ENCODE results near the gene TMEM8B. TPM values are rescaled to one million over a fixed set of nuclear protein-coding genes. Genes with fewer than 3 reads are reported as not detected.
A peak's percentile ranks its signal among the peaks of the same experiment; 100 is the strongest.

Gene TMEM8B
- total and polyA plus RNA-seq, 2 of the 8 experiments (the other 6 are each of a cell fraction or from before 2014, with no cell fraction given): 7.5 to 10.4 TPM

DNA sequence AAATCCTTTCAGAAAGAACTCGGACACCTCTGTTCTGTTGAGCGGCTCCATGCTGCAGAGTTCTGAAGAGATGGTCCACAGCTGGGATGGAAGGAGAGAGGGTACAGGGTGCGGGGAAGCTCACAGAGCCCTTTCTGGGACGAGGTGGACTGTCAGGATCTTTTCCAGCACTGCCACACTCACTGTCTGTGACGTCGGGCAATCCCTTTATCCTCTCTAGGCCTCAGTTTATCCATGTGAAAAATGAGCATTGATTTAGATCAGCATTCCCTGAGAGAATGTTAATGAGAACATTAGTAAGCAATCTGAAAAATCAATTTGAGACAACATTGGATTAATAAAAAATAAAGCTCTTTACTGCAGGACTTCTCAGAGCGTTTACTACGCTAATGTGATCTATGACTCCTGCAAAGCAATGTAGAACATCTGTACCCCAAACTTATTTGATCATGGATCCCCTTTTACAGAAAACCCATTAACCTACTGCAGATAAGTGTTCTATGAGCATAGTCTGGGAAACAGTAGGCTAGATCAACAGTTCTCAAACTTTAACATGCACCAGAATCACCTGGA lies 41.4 kb downstream of the TMEM8B start, which contains the start of gene OR13J1:
Gene OR13J1, minus strand, starts transcription at position 51 of the 573 bp plus-strand sequence. Its CDS starts 0 bp downstream, at position 51.
- POLR2A ChIA-PET (ENCODE audit: partially characterized antibody): interaction anchor here (0.7 to 2.9 kb wide), 3 partner anchors 9 to 266 kb away, joined by 3 to 14 read pairs (median 5); no protein-coding TSS in a partner anchor

More for the DNA sequence above, 41.4 kb downstream of the TMEM8B start, which contains the start of gene OR13J1:
- H3K18ac ChIP-seq (ENCODE audit: extremely low read depth, low read length): peak within 1 kb of the TSS; percentile 24
- H3K27me3 ChIP-seq (replicated peaks in 1 of 4; ENCODE audit: control insufficient read depth in 3 of 4, extremely low read depth in 1 of 4, insufficient read depth in 3 of 4, low read length in 3 of 4): peaks cover 0 to 2% (median 0%) of the 10 kb centered on the region in 4 experiments; a peak in 1 of 7 replicates
- FAIRE-seq (no peak), DNase-seq (ENCODE audit: low read depth in 1 of 2, low spot score in 2 of 2) (no peak)
- no peak within 1 kb of the TSS for H2BK20ac ChIP-seq (ENCODE audit: low read length)
- no peak within 1 kb of the TSS for H4K5ac ChIP-seq (ENCODE audit: insufficient read length, low read depth, low read length)
- no peaks in the 10 kb centered on the region for H3K23me2 ChIP-seq (ENCODE audit: low read depth, low read length)
- H2BK120ac ChIP-seq (replicated peaks; ENCODE audit: low read depth, low read length): no peak within 1 kb of the TSS
- peak within 1 kb of the TSS; percentile 65 for H2AK5ac ChIP-seq (ENCODE audit: low read depth, low read length)
- H3K4me3 ChIP-seq (ENCODE audit: extremely low read depth in 1 of 4, insufficient read depth in 2 of 4, low read depth in 3 of 4, low read length in 4 of 4): no peak within 1 kb of the TSS
- peak within 1 kb of the TSS; percentile 46; the same call in 1 of the 2 replicates for H2BK15ac ChIP-seq (ENCODE audit: low read length)
- H3K36me3 ChIP-seq (ENCODE audit: control insufficient read depth in 2 of 4, insufficient read depth in 4 of 4, low read length in 3 of 4): no peaks in the 10 kb centered on the region
- no peak within 1 kb of the TSS for H2AFZ ChIP-seq (ENCODE audit: low read length)
- no peak within 1 kb of the TSS for H3K9ac ChIP-seq (replicated peaks in 1 of 4; ENCODE audit: extremely low read depth in 1 of 4, low read depth in 3 of 4, low read length in 3 of 4)
- H3K79me1 ChIP-seq (ENCODE audit: low read depth, low read length): no peaks in the 10 kb centered on the region
- H4K91ac ChIP-seq (replicated peaks; ENCODE audit: insufficient read length, low read length): peak within 1 kb of the TSS; percentile 88
- H4K8ac ChIP-seq (ENCODE audit: extremely low read depth, insufficient read depth, low read length): no peak within 1 kb of the TSS; the same call in 1 of the 2 replicates
- CTCF ChIA-PET (ENCODE audit: partially characterized antibody): interaction anchor here (1.5 to 2.1 kb wide), 2 partner anchors 11 to 37 kb away, joined by 3 to 7 read pairs; no protein-coding TSS in a partner anchor
- 89% methylated on average over 8 of the region's 8 CpGs; no CpG with 5 or more reads in 1 of the 2 experiments for WGBS, 2 experiments (ENCODE audit: extremely low coverage in 1 of 2, insufficient coverage in 1 of 2, insufficient read length in 1 of 2, insufficient replicate concordance in 2 of 2, low coverage in 1 of 2, low lambda C conversion rate in 2 of 2, missing lambda C conversion rate in 1 of 2)
- peak within 1 kb of the TSS; percentile 44 for H3K4ac ChIP-seq (replicated peaks; ENCODE audit: insufficient read length, low read depth, low read length)
- H3K9me3 ChIP-seq (ENCODE audit: insufficient read depth in 2 of 2, low read depth in 1 of 2, low read length in 1 of 2): no peaks in the 10 kb centered on the region; a peak in 1 of 4 replicates
- H4K20me1 ChIP-seq (replicated peaks in 1 of 2; ENCODE audit: control insufficient read depth in 1 of 2, insufficient read depth in 2 of 2, low read length in 2 of 2): peaks cover 0 to 3% of the 10 kb centered on the region in 2 experiments
- no peak within 1 kb of the TSS for H3K56ac ChIP-seq (replicated peaks; ENCODE audit: insufficient read length, low read depth, low read length)
- no peak within 1 kb of the TSS for H3K23ac ChIP-seq (ENCODE audit: insufficient read length)
- H3K4me1 ChIP-seq (replicated peaks in 1 of 4; ENCODE audit: control insufficient read depth in 3 of 4, insufficient read depth in 4 of 4, low read length in 3 of 4): peaks cover 0 to 8% (median 6%) of the 10 kb centered on the region in 4 experiments; a peak in 6 of 7 replicates
- peak within 1 kb of the TSS; percentile 63 for H2BK5ac ChIP-seq (ENCODE audit: low read depth, low read length)
- H3K4me2 ChIP-seq (ENCODE audit: insufficient read depth in 1 of 2, low read depth in 2 of 2, low read length in 2 of 2): no peak within 1 kb of the TSS
- H3K27ac ChIP-seq (ENCODE audit: low read depth, low read length): no peak within 1 kb of the TSS
- H3K79me2 ChIP-seq (ENCODE audit: control insufficient read depth in 1 of 2, insufficient read depth in 2 of 2, low read length in 2 of 2): no peaks in the 10 kb centered on the region
- TF ChIP-seq TAF1 (IDR thresholded peaks at IDR 0.05; ENCODE audit: low read depth, low read length) (no peak), CTBP2 (IDR thresholded peaks at IDR 0.05; ENCODE audit: borderline replicate concordance, insufficient read depth, insufficient read length, low read length) (no peak), MAFK (IDR thresholded peaks at IDR 0.05; ENCODE audit: low read depth, low read length) (no peak), POLR2AphosphoS5 (IDR thresholded peaks at IDR 0.05; ENCODE audit: low read depth, low read length) (no peak), RFX5 (IDR thresholded peaks at IDR 0.05; ENCODE audit: borderline replicate concordance, low read depth, low read length) (no peak)
- peak within 1 kb of the TSS; percentile 94 for H2BK12ac ChIP-seq (ENCODE audit: low read depth, low read length)
- no peak within 1 kb of the TSS for H3K14ac ChIP-seq (ENCODE audit: insufficient read length)
